ENCODE data around the gene C3. TPM values are rescaled to one million over a fixed set of nuclear protein-coding genes. Genes with fewer than 3 reads are reported as not detected.

The C3 gene
- polyA plus RNA-seq, 1 donor (not counting 4 experiments of a cell fraction or from before 2014, with no cell fraction given), result 10.7 TPM

DNA sequence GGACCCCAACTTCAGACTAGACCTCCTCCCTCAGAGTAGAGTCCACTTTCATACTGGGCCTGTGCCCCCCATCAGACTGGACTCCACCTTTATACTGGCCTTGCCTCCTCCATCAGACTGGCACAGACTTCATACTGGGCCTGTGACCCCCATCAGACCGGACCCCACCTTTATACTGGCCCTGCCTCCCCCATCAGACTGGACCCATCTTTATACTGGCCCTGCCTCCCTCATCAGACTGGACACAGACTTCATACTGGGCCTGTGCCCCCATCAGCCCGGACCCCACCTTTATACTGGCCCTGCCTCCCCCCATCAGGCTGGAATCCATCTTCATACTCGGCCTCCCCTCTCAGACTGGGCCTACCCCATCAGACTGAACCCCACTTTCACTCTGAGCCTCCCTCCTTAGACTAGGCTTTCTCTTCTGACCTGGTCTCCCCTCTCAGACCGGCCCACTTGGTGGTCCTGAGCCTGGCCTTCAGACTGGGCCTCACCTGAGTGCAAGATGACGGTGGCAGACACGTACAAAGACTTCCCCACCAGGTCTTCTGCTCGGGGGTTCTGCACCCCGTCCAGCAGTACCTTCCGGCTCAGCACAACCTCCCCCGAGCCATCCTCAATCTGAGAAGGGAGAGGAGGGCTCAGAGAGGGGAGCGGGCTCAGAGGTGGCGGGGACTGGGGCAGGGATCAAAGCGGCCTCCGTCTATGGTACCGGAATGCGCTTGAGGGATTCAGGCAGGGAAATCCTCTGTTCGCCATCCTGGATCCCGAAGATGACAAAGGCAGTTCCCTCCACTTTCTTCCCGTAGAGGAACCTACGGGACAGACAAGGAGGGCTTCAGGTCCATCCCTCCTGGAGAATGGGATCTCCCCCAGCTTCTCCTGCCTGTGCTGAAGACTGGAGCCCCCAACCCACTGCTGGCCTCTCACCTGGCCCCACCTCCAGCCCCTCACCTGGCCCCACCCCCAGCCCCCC is 7.5 kb downstream of the C3 start:
- TF ChIP-seq, protein P1, sequence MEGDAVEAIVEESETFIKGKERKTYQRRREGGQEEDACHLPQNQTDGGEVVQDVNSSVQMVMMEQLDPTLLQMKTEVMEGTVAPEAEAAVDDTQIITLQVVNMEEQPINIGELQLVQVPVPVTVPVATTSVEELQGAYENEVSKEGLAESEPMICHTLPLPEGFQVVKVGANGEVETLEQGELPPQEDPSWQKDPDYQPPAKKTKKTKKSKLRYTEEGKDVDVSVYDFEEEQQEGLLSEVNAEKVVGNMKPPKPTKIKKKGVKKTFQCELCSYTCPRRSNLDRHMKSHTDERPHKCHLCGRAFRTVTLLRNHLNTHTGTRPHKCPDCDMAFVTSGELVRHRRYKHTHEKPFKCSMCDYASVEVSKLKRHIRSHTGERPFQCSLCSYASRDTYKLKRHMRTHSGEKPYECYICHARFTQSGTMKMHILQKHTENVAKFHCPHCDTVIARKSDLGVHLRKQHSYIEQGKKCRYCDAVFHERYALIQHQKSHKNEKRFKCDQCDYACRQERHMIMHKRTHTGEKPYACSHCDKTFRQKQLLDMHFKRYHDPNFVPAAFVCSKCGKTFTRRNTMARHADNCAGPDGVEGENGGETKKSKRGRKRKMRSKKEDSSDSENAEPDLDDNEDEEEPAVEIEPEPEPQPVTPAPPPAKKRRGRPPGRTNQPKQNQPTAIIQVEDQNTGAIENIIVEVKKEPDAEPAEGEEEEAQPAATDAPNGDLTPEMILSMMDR (optimal IDR thresholded peaks at IDR 0.05 in 1 of 3, IDR thresholded peaks at IDR 0.05 in 1 of 3, conservative IDR thresholded peaks at IDR 0.05 in 1 of 3; ENCODE audit: extremely low read depth in 1 of 3, insufficient read depth in 2 of 3, low read length in 3 of 3), result no peak
- TF ChIP-seq EZH2 (IDR thresholded peaks at IDR 0.05; ENCODE audit: low read length), result no peak
- no peaks in the 10 kb centered on the region for H3K4me1 ChIP-seq (ENCODE audit: control insufficient read depth, extremely low read depth, insufficient read depth, low read length)
- peaks cover 20% of the 10 kb centered on the region for H3K27me3 ChIP-seq (ENCODE audit: control insufficient read depth, extremely low read depth, insufficient read depth, low read length)
- no peak overlapping the region for H3K4me2 ChIP-seq (ENCODE audit: control insufficient read depth, extremely low read depth, insufficient read depth, low read depth, low read length)
- DNase-seq (ENCODE audit: low read depth, low spot score) (no peak), FAIRE-seq (no peak)
- H2AFZ ChIP-seq (ENCODE audit: control insufficient read depth, low read length), result no peak overlapping the region
- H3K4me3 ChIP-seq (ENCODE audit: control insufficient read depth in 2 of 3, extremely low read depth in 1 of 3, insufficient read depth in 2 of 3, low read depth in 1 of 3, low read length in 3 of 3), result no peak overlapping the region
- H3K79me2 ChIP-seq (ENCODE audit: control insufficient read depth, insufficient read depth, low read length), result no peaks in the 10 kb centered on the region
- H3K36me3 ChIP-seq (ENCODE audit: control insufficient read depth in 2 of 2, extremely low read depth in 1 of 2, insufficient read depth in 2 of 2, low read length in 2 of 2), result no peaks in the 10 kb centered on the region
- H3K9ac ChIP-seq (ENCODE audit: control insufficient read depth, extremely low read depth, insufficient read depth, low read length), result no peak overlapping the region
- H3K9me1 ChIP-seq (ENCODE audit: control insufficient read depth, extremely low read depth, insufficient read depth, low read length), result no peaks in the 10 kb centered on the region
- H3K9me3 ChIP-seq (ENCODE audit: control insufficient read depth, low read depth, low read length), result no peaks in the 10 kb centered on the region
- no peaks in the 10 kb centered on the region for H4K20me1 ChIP-seq (ENCODE audit: control insufficient read depth, extremely low read depth, insufficient read depth, low read length)
- H3K27ac ChIP-seq (ENCODE audit: control insufficient read depth, insufficient read depth, low read length), result no peak overlapping the region
- dilution Hi-C loops (cut with MboI; ENCODE audit: extremely low pct_ligation_motif_present, low sequenced_read_pairs), result no loop called here

DNA sequence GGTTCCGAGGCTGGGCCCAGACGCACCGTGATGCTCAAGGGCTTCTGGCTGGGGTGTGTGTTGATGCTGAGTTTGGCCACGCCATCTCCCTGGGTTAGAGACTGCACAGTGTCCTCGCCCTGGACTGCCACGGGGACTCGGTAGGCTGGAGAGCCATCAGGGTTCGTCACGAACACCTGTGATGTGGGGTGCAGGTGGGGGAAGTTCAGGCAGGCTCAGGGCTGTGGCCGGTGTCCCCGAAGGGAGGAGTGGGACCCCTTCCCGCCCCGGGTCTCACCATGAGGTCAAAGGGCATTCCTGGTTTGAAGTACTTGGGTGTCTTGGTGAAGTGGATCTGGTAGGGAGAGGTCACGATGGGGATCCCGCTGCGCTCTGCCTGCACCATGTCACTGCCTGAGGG is 8.2 kb downstream of the C3 start:
- no peak overlapping the region for H3K9ac ChIP-seq (ENCODE audit: control insufficient read depth, extremely low read depth, insufficient read depth, low read length)
- no peak overlapping the region for H3K4me3 ChIP-seq (ENCODE audit: control insufficient read depth in 2 of 3, extremely low read depth in 1 of 3, insufficient read depth in 2 of 3, low read depth in 1 of 3, low read length in 3 of 3)
- dilution Hi-C loops (cut with MboI; ENCODE audit: extremely low pct_ligation_motif_present, low sequenced_read_pairs), result no loop called here
- TF ChIP-seq, protein P1 (optimal IDR thresholded peaks at IDR 0.05 in 1 of 3, IDR thresholded peaks at IDR 0.05 in 1 of 3, conservative IDR thresholded peaks at IDR 0.05 in 1 of 3; ENCODE audit: extremely low read depth in 1 of 3, insufficient read depth in 2 of 3, low read length in 3 of 3), result no peak
- TF ChIP-seq EZH2 (IDR thresholded peaks at IDR 0.05; ENCODE audit: low read length), result no peak
- H3K79me2 ChIP-seq (ENCODE audit: control insufficient read depth, insufficient read depth, low read length), result no peaks in the 10 kb centered on the region
- H3K36me3 ChIP-seq (ENCODE audit: control insufficient read depth in 2 of 2, extremely low read depth in 1 of 2, insufficient read depth in 2 of 2, low read length in 2 of 2), result no peaks in the 10 kb centered on the region
- H3K4me2 ChIP-seq (ENCODE audit: control insufficient read depth, extremely low read depth, insufficient read depth, low read depth, low read length), result no peak overlapping the region
- no peak for FAIRE-seq
- H3K4me1 ChIP-seq (ENCODE audit: control insufficient read depth, extremely low read depth, insufficient read depth, low read length), result no peaks in the 10 kb centered on the region
- H3K9me3 ChIP-seq (ENCODE audit: control insufficient read depth, low read depth, low read length), result no peaks in the 10 kb centered on the region
- no peaks in the 10 kb centered on the region for H3K9me1 ChIP-seq (ENCODE audit: control insufficient read depth, extremely low read depth, insufficient read depth, low read length)
- no peak for DNase-seq (ENCODE audit: low read depth, low spot score)
- no peaks in the 10 kb centered on the region for H4K20me1 ChIP-seq (ENCODE audit: control insufficient read depth, extremely low read depth, insufficient read depth, low read length)
- no peak overlapping the region for H2AFZ ChIP-seq (ENCODE audit: control insufficient read depth, low read length)
- H3K27ac ChIP-seq (ENCODE audit: control insufficient read depth, insufficient read depth, low read length), result no peak overlapping the region
- peaks cover 25% of the 10 kb centered on the region for H3K27me3 ChIP-seq (ENCODE audit: control insufficient read depth, extremely low read depth, insufficient read depth, low read length)

Data from keratinocyte (primary cell).